IMR-90 (cell line): ENCODE data around the gene RNF141. TPM values are rescaled to one million over a fixed set of nuclear protein-coding genes. Genes with fewer than 3 reads are reported as not detected.

Experiments
- ATAC-seq: fragments of 200-7000 bp; cut with Tn5 transposase; 2 replicates; pipeline ENCODE4 v1.9.1; 2020; ENCODE audit warnings: low read depth, mild to moderate bottlenecking, moderate library complexity
- BruUV-seq: library from RNA; stranded (reverse); fragments of 400-500 nt; replicated peaks from 2 replicates; lab custom pipeline; 2021; lab: Mats Ljungman, UMichigan
- CTCF ChIA-PET: fragments of 300-600 bp; formaldehyde crosslinking; extraction: SDS; loops from one replicate; lab custom pipeline; 2021; ENCODE audit warnings: antibody characterized with exemption; lab: Yijun Ruan, JAX
- POLR2A ChIA-PET: fragments of 300-600 bp; sonication (Branson Sonifier 250); formaldehyde crosslinking; loops from one replicate; lab custom pipeline; 2022; ENCODE audit warnings: antibody characterized with exemption; ENCODE audit not compliant: unreplicated experiment; lab: Charles Lee
- DNase-seq: peaks from one replicate; pipeline ENCODE4 v3.0.0; 2013
- H2AFZ ChIP-seq: replicated peaks from 2 replicates; pipeline ENCODE3; 2013; ENCODE audit warnings: low read length, mild to moderate bottlenecking; ENCODE audit not compliant: poor library complexity
- H2AK5ac ChIP-seq: 2 replicates; pipeline ENCODE4 v1.6.1; 2013; ENCODE audit warnings: low read depth, low read length, inconsistent platforms
- H2AK9ac ChIP-seq: replicated peaks from 2 replicates; pipeline ENCODE3; 2013; ENCODE audit warnings: mild to moderate bottlenecking, low read depth, low read length, moderate library complexity; ENCODE audit not compliant: poor library complexity
- H2BK120ac ChIP-seq: 2 replicates; pipeline ENCODE4 v1.6.1; 2013; ENCODE audit warnings: low read depth, low read length, inconsistent platforms
- H2BK15ac ChIP-seq: 3 replicates; pipeline ENCODE4 v1.6.1; 2013; ENCODE audit warnings: low read depth, low read length, inconsistent platforms
- H2BK20ac ChIP-seq: 2 replicates; pipeline ENCODE4 v1.6.1; 2013; ENCODE audit warnings: low read depth, mild to moderate bottlenecking, inconsistent platforms, low read length, moderate library complexity
- H2BK5ac ChIP-seq: 2 replicates; pipeline ENCODE4 v1.6.1; 2013; ENCODE audit warnings: mild to moderate bottlenecking, low read depth, low read length, inconsistent platforms; ENCODE audit not compliant: poor library complexity, severe bottlenecking
- H3K14ac ChIP-seq: replicated peaks from 2 replicates; pipeline ENCODE4 v1.6.1; 2013; ENCODE audit warnings: low read depth, low read length, inconsistent platforms
- H3K18ac ChIP-seq: 2 replicates; pipeline ENCODE4 v1.6.1; 2013; ENCODE audit warnings: low read depth, low read length, control low read depth
- H3K23ac ChIP-seq: 2 replicates; pipeline ENCODE4 v1.6.1; 2013; ENCODE audit warnings: low read depth, low read length, inconsistent platforms
- H3K27ac ChIP-seq: 2 replicates; pipeline ENCODE4 v1.5.1; 2013; ENCODE audit warnings: mild to moderate bottlenecking, control low read depth, low read length; ENCODE audit not compliant: insufficient read depth
- H3K27me3 ChIP-seq: 2 replicates; pipeline ENCODE4 v1.6.1; 2013; ENCODE audit warnings: low read length; ENCODE audit not compliant: control insufficient read depth, insufficient read depth
- H3K36me3 ChIP-seq: 2 replicates; pipeline ENCODE4 v1.6.1; 2013; ENCODE audit warnings: low read length, mixed read lengths; ENCODE audit not compliant: control insufficient read depth, insufficient read depth
- H3K4ac ChIP-seq: 2 replicates; pipeline ENCODE4 v1.6.1; 2013; ENCODE audit warnings: low read depth, low read length, inconsistent platforms
- H3K4me1 ChIP-seq: 2 replicates; pipeline ENCODE4 v1.6.1; 2013; ENCODE audit warnings: low read length, mixed read lengths; ENCODE audit not compliant: control insufficient read depth, insufficient read depth
- H3K4me2 ChIP-seq: 2 replicates; pipeline ENCODE4 v1.6.1; 2013; ENCODE audit warnings: low read depth, mild to moderate bottlenecking, control low read depth, low read length, moderate library complexity
- H3K4me3 ChIP-seq: 2 replicates; pipeline ENCODE4 v1.5.1; 2013; ENCODE audit warnings: low read depth, mild to moderate bottlenecking, control low read depth, low read length, moderate library complexity; ENCODE audit not compliant: insufficient read depth
- H3K56ac ChIP-seq: 2 replicates; pipeline ENCODE4 v1.6.1; 2013; ENCODE audit warnings: low read length, inconsistent platforms; ENCODE audit not compliant: insufficient read depth; ENCODE audit errors: extremely low read depth
- H3K79me1 ChIP-seq, 2 experiments: 2 replicates each; pipeline ENCODE4 v1.6.1; 2013; ENCODE audit warnings: low read length in 2 of 2, inconsistent platforms in 1 of 2, low read depth in 1 of 2
- H3K9ac ChIP-seq: 2 replicates; pipeline ENCODE4 v1.6.1; 2013; ENCODE audit warnings: low read depth, low read length, control low read depth
- H3K9me1 ChIP-seq: 2 replicates; pipeline ENCODE4 v1.6.1; 2013; ENCODE audit warnings: low read length, inconsistent platforms; ENCODE audit not compliant: insufficient read depth
- H3K9me3 ChIP-seq: 2 replicates; pipeline ENCODE4 v1.6.1; 2013; ENCODE audit warnings: low read length; ENCODE audit not compliant: control insufficient read depth, insufficient read depth
- H4K20me1 ChIP-seq: 2 replicates; pipeline ENCODE4 v1.6.1; 2013; ENCODE audit warnings: low read length, inconsistent platforms; ENCODE audit not compliant: insufficient read depth
- H4K5ac ChIP-seq: 2 replicates; pipeline ENCODE4 v1.6.1; 2013; ENCODE audit warnings: mild to moderate bottlenecking, low read depth, low read length, control low read depth
- H4K8ac ChIP-seq, 2 experiments: 2 replicates each; pipeline ENCODE4 v1.6.1; 2013; ENCODE audit warnings: low read depth in 2 of 2, low read length in 2 of 2, control low read depth in 1 of 2, inconsistent platforms in 1 of 2
- H4K91ac ChIP-seq: 2 replicates; pipeline ENCODE4 v1.6.1; 2013; ENCODE audit warnings: low read depth, low read length, inconsistent platforms; ENCODE audit not compliant: insufficient read depth
- BHLHE40 ChIP-seq: fragments of 150-350 bp; IDR thresholded peaks from 2 replicates; pipeline ENCODE4 v1.6.1; 2016; ENCODE audit warnings: mild to moderate bottlenecking, low read depth, low read length
- CHD1 ChIP-seq: IDR thresholded peaks from 2 replicates; pipeline ENCODE4 v1.6.1; 2012; ENCODE audit warnings: low read depth, low read length, improper control_type of control experiment
- ELK1 ChIP-seq: fragments of 150-350 bp; IDR thresholded peaks from 2 replicates; pipeline ENCODE4 v1.6.1; 2016; ENCODE audit warnings: low read depth, mild to moderate bottlenecking, low read length, moderate library complexity, borderline replicate concordance
- FOS ChIP-seq: fragments of 150-350 bp; IDR thresholded peaks from 2 replicates; pipeline ENCODE4 v1.6.1; 2016; ENCODE audit warnings: low read depth, low read length
- MAFK ChIP-seq: IDR thresholded peaks from 2 replicates; pipeline ENCODE4 v1.6.1; 2012; ENCODE audit warnings: low read depth, low read length, improper control_type of control experiment
- MAZ ChIP-seq: IDR thresholded peaks from 2 replicates; pipeline ENCODE4 v1.6.1; 2012; ENCODE audit warnings: low read depth, mild to moderate bottlenecking, low read length, improper control_type of control experiment, moderate library complexity, borderline replicate concordance
- MXI1 ChIP-seq: IDR thresholded peaks from 2 replicates; pipeline ENCODE4 v1.6.1; 2012; ENCODE audit warnings: low read depth, mild to moderate bottlenecking, low read length, moderate library complexity, borderline replicate concordance
- NFE2L2 ChIP-seq: fragments of 150-350 bp; IDR thresholded peaks from 2 replicates; pipeline ENCODE4 v1.6.1; 2016; ENCODE audit warnings: low read depth, mild to moderate bottlenecking, low read length
- POLR2A ChIP-seq: IDR thresholded peaks from 2 replicates; pipeline ENCODE4 v1.6.1; 2012; ENCODE audit warnings: mild to moderate bottlenecking, low read depth, low read length
- RAD21 ChIP-seq: IDR thresholded peaks from 2 replicates; pipeline ENCODE4 v1.6.1; 2012; ENCODE audit warnings: low read length, improper control_type of control experiment
- SMC3 ChIP-seq: fragments of 150-350 bp; IDR thresholded peaks from 2 replicates; pipeline ENCODE4 v1.6.1; 2016; ENCODE audit warnings: low read depth, mild to moderate bottlenecking, antibody characterized with exemption, low read length, moderate library complexity
- WGBS, 2 experiments: methylation state at CpG; one replicate each; pipeline versions ENCODE4 v1.1.5 to v1.1.7; 2013; ENCODE audit warnings: missing lambda C conversion rate in 2 of 2; ENCODE audit not compliant: insufficient read length in 1 of 2; ENCODE audit errors: extremely low coverage in 2 of 2; 5-methylcytosine and 5-hydroxymethylcytosine counted together
- dilution Hi-C: fragments of 300-500 bp; cut with HindIII; formaldehyde crosslinking; loops from one replicate; pipeline ENCODE4 v1.14.3; 2018; ENCODE audit warnings: low sequenced_read_pairs; ENCODE audit not compliant: unreplicated experiment
- in situ Hi-C: fragments of 300-500 bp; cut with MboI; formaldehyde crosslinking; loops from 3 replicates; pipeline ENCODE4 v1.14.3; 2019; ENCODE audit warnings: low sequenced_read_pairs, inconsistent platforms, mixed read lengths
- intact Hi-C: fragments of 100-400 bp; cut with micrococcal nuclease; formaldehyde crosslinking; loops from 2 replicates; pipeline ENCODE4 v1.10.0; 2022
- polyA plus RNA-seq, 3 experiments: library from polyadenylated mRNA; depleted of rRNA; stranded (reverse); fragments of >200 nt; gene quantifications; 2 replicates each; pipeline ENCODE4 v1.2.3, GENCODE V29; 2012; ENCODE audit warnings: low replicate concordance in 1 of 3
- total RNA-seq: library from RNA; depleted of rRNA; stranded (reverse); fragments of >200 nt; gene quantifications from 2 replicates; pipeline ENCODE4 v1.2.3, GENCODE V29; 2012
- TF ChIP-seq, protein P1 (sequence below): fragments of 150-350 bp; IDR thresholded peaks from 2 replicates; pipeline ENCODE4 v1.6.1; 2017; ENCODE audit warnings: mild to moderate bottlenecking, antibody characterized with exemption, low read length, low read depth
- TF ChIP-seq, protein P2 (sequence below): conservative IDR thresholded peaks from 2 replicates; pipeline ENCODE4 v1.5.1; 2012; ENCODE audit warnings: mild to moderate bottlenecking, low read depth, low read length, improper control_type of control experiment

Gene RNF141
- total and polyA plus RNA-seq, 2 of the 4 experiments (the other 2 are of a cell fraction) = 13.8 to 18.6 TPM

GRCh38 chr11:10500757-10501684 lies 40.0 kb downstream of the RNF141 start:
- Histone ChIP-seq H4K5ac (no peak overlapping the region), H2BK15ac (no peak overlapping the region), H3K27me3 (no peaks in the 10 kb centered on the region), H3K4me1 (no peaks in the 10 kb centered on the region), H2AK5ac (no peak overlapping the region), H3K4ac (no peak overlapping the region), H3K9me1 (peaks cover 21% of the 10 kb centered on the region), H2BK5ac (no peak overlapping the region), H3K18ac (no peak overlapping the region), H4K20me1 (no peaks in the 10 kb centered on the region), H3K79me1 (peaks cover 0 to 12% of the 10 kb centered on the region in 2 experiments; a peak in 2 of 4 replicates), H3K14ac (no peak overlapping the region), H3K9ac (no peak overlapping the region), H2BK120ac (no peak overlapping the region), H2BK20ac (no peak overlapping the region), H3K4me3 (no peak overlapping the region), H4K91ac (no peak overlapping the region), H3K9me3 (no peaks in the 10 kb centered on the region), H2AK9ac (no peak overlapping the region), H3K56ac (no peak overlapping the region), H4K8ac (no peak overlapping the region), H3K36me3 (peaks cover 78% of the 10 kb centered on the region), H3K27ac (no peak overlapping the region), H3K4me2 (no peak overlapping the region), H2AFZ (no peak overlapping the region), H3K23ac (no peak overlapping the region)
- no peak for TF ChIP-seq MXI1
- TF ChIP-seq ELK1 = no peak
- no peak for TF ChIP-seq MAFK
- TF ChIP-seq, protein P1, sequence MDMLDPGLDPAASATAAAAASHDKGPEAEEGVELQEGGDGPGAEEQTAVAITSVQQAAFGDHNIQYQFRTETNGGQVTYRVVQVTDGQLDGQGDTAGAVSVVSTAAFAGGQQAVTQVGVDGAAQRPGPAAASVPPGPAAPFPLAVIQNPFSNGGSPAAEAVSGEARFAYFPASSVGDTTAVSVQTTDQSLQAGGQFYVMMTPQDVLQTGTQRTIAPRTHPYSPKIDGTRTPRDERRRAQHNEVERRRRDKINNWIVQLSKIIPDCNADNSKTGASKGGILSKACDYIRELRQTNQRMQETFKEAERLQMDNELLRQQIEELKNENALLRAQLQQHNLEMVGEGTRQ = no peak
- TF ChIP-seq, protein P2, sequence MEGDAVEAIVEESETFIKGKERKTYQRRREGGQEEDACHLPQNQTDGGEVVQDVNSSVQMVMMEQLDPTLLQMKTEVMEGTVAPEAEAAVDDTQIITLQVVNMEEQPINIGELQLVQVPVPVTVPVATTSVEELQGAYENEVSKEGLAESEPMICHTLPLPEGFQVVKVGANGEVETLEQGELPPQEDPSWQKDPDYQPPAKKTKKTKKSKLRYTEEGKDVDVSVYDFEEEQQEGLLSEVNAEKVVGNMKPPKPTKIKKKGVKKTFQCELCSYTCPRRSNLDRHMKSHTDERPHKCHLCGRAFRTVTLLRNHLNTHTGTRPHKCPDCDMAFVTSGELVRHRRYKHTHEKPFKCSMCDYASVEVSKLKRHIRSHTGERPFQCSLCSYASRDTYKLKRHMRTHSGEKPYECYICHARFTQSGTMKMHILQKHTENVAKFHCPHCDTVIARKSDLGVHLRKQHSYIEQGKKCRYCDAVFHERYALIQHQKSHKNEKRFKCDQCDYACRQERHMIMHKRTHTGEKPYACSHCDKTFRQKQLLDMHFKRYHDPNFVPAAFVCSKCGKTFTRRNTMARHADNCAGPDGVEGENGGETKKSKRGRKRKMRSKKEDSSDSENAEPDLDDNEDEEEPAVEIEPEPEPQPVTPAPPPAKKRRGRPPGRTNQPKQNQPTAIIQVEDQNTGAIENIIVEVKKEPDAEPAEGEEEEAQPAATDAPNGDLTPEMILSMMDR = no peak
- no peak for TF ChIP-seq MAZ
- TF ChIP-seq RAD21 = no peak
- no peak for TF ChIP-seq BHLHE40
- no peak for TF ChIP-seq NFE2L2
- TF ChIP-seq SMC3 = no peak
- TF ChIP-seq CHD1 = no peak
- TF ChIP-seq POLR2A = no peak
- TF ChIP-seq FOS = no peak
- no TSS peak for BruUV-seq
- 78% methylated on average over 4 of the region's 20 CpGs; no CpG with 5 or more reads in 1 of the 2 experiments for WGBS, 2 experiments
- intact Hi-C loops = no loop called here
- DNase-seq (no peak), ATAC-seq (no peak)
- dilution Hi-C loops = loop anchor here (25.0 kb wide), 1 partner anchor 236 kb away; no protein-coding TSS in a partner anchor
- in situ Hi-C loops = no loop called here
- ChIA-PET POLR2A (no interaction called here), CTCF (no interaction called here)
